Nephron progenitor cell (in vitro differentiated cells): ENCODE results near the gene FMNL3.
A peak's percentile ranks its signal among the peaks of the same experiment; 100 is the strongest.
"Not testable (repeated sequence)": the region's sequence is repeated elsewhere in the genome, so short reads cannot be mapped to it uniquely, and the experiment has no call there.

Experiments
- DNase-seq: peaks from one replicate; pipeline ENCODE4 v3.0.0; 2021
- H3K27ac Mint-ChIP-seq: 2 replicates; pipeline ENCODE4 v1.8.0; 2021; ENCODE audit warnings: mild to moderate bottlenecking, moderate library complexity, mixed read lengths
- H3K27me3 Mint-ChIP-seq: 2 replicates; pipeline ENCODE4 v1.8.0; 2021; ENCODE audit warnings: mild to moderate bottlenecking, low read depth, mixed read lengths; ENCODE audit not compliant: poor library complexity
- H3K36me3 Mint-ChIP-seq: 2 replicates; pipeline ENCODE4 v1.8.0; 2021; ENCODE audit warnings: low read depth, mixed read lengths
- H3K4me1 Mint-ChIP-seq: 2 replicates; pipeline ENCODE4 v1.8.0; 2021; ENCODE audit warnings: mixed read lengths
- H3K4me3 Mint-ChIP-seq: 2 replicates; pipeline ENCODE4 v1.8.0; 2021; ENCODE audit warnings: mild to moderate bottlenecking, moderate library complexity, mixed read lengths
- H3K9me3 Mint-ChIP-seq: 2 replicates; pipeline ENCODE4 v1.8.0; 2021; ENCODE audit warnings: mild to moderate bottlenecking, moderate library complexity, mixed read lengths
- CTCF ChIP-seq: fragments of 200-600 bp; sonication (generic); IDR thresholded peaks from 2 replicates; pipeline ENCODE4 v1.5.0; 2021; ENCODE audit warnings: antibody characterized with exemption

The FMNL3 gene

GRCh38 chr12:49716553-49716952, 9.3 kb upstream of the FMNL3 start:
- Mint-ChIP-seq H3K27ac (no peak overlapping the region), H3K4me1 (no peaks in the 10 kb centered on the region), H3K9me3 (peaks cover 17% of the 10 kb centered on the region), H3K27me3 (peaks cover 81% of the 10 kb centered on the region), H3K36me3 (no peaks in the 10 kb centered on the region), H3K4me3 (no peak overlapping the region)
- TF ChIP-seq CTCF = no peak
- no peak for DNase-seq

GRCh38 chr12:49713952-49714351, 6.7 kb upstream of the FMNL3 start:
- Mint-ChIP-seq H3K9me3 (peaks cover 16% of the 10 kb centered on the region), H3K27me3 (peaks cover 73% of the 10 kb centered on the region)
- H3K4me3 Mint-ChIP-seq, H3K4me1 Mint-ChIP-seq, H3K27ac Mint-ChIP-seq, DNase-seq, H3K36me3 Mint-ChIP-seq: not testable (repeated sequence)

- peaks cover 12% of the 10 kb centered on the region for H3K9me3 Mint-ChIP-seq
- H3K27ac Mint-ChIP-seq = no peak overlapping the region
- no peaks in the 10 kb centered on the region for H3K36me3 Mint-ChIP-seq
- TF ChIP-seq CTCF = no peak
- H3K27me3 Mint-ChIP-seq = peaks cover 48% of the 10 kb centered on the region
- H3K4me3 Mint-ChIP-seq = no peak overlapping the region
- DNase-seq = no peak
- H3K4me1 Mint-ChIP-seq = peaks cover 22% of the 10 kb centered on the region
Observed at GRCh38 chr12:49708851-49709250, 1.6 kb upstream of the FMNL3 start.

GRCh38 chr12:49707812-49708147, 575 bp upstream of the FMNL3 start:
- Mint-ChIP-seq H3K4me1 (peaks cover 33% of the 10 kb centered on the region), H3K9me3 (peaks cover 11% of the 10 kb centered on the region), H3K27ac (no peak overlapping the region), H3K4me3 (peak overlapping the region; percentile 72), H3K27me3 (peaks cover 42% of the 10 kb centered on the region), H3K36me3 (no peaks in the 10 kb centered on the region)
- TF ChIP-seq CTCF = no peak
- no peak for DNase-seq

- no peak for TF ChIP-seq CTCF
- peak; percentile 56 for DNase-seq
- peaks cover 29% of the 10 kb centered on the region for H3K27me3 Mint-ChIP-seq
Observed at GRCh38 chr12:49706351-49707127, 666 bp downstream of the FMNL3 start.

GRCh38 chr12:49705479-49706134, 1.6 kb downstream of the FMNL3 start:
- Mint-ChIP-seq H3K36me3 (peaks cover 5% of the 10 kb centered on the region), H3K27ac (no peak overlapping the region), H3K9me3 (no peaks in the 10 kb centered on the region), H3K4me3 (peak overlapping the region; percentile 93), H3K27me3 (peaks cover 20% of the 10 kb centered on the region), H3K4me1 (peaks cover 43% of the 10 kb centered on the region)
- TF ChIP-seq CTCF = no peak
- DNase-seq = no peak

More at GRCh38 chr12:49706351-49707127, 666 bp downstream of the FMNL3 start:
- Mint-ChIP-seq H3K27ac (no peak overlapping the region), H3K36me3 (no peaks in the 10 kb centered on the region), H3K9me3 (peaks cover 3% of the 10 kb centered on the region), H3K4me1 (peaks cover 43% of the 10 kb centered on the region), H3K4me3 (peak overlapping the region; percentile 93)
